PC-3 (cell line): ENCODE measurements around the gene DISC1.

Experiments
- CTCF ChIP-seq: fragments of 300-600 bp; sonication (generic); conservative IDR thresholded peaks from 2 replicates; pipeline ENCODE4 v1.5.1; 2017; ENCODE audit warnings: antibody characterized with exemption, low read depth, mild to moderate bottlenecking, low read length
- EZH2 ChIP-seq: fragments of 300-600 bp; sonication (generic); IDR thresholded peaks from one replicate; pipeline ENCODE4 v1.6.1; 2017; ENCODE audit warnings: antibody characterized with exemption, mild to moderate bottlenecking, low read length; ENCODE audit not compliant: unreplicated experiment

- TF ChIP-seq CTCF: no peak
- no peak for TF ChIP-seq EZH2
Observed at GRCh38 chr1:231925864-231926263, 299.3 kb downstream of the DISC1 start.
